Measurements from ENCODE around the gene MICAL2. TPM values are rescaled to one million over a fixed set of nuclear protein-coding genes. Genes with fewer than 3 reads are reported as not detected.
A peak's percentile ranks its signal among the peaks of the same experiment; 100 is the strongest.

MICAL2 gene
- total RNA-seq, 1 donor from 2014 or later: 158 TPM

GRCh38 chr11:12286606-12287005 is 176.2 kb downstream of the MICAL2 start:
- no peak for DNase-seq (ENCODE audit: low spot score)

DNA sequence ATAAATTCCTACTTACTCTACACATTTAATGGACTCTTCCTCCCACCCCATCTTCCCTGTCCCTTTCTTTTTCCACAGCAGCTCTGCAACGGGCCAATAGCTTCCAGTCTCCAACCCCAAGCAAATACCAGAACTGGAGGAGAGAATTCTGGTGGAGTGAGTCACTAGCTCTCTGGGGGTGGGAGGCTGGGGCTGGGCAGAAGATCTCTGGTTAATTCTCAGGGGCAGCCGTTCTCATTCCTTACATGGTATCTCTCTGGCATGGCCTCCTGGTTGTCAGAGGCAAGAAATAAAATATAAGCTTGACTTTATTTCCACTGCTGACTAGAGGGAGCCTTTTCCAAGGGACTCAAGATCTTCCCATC is 176.6 kb downstream of the MICAL2 start:
- DNase-seq (ENCODE audit: low spot score): peak; percentile 51

- DNase-seq (ENCODE audit: low spot score): no peak
Observed at GRCh38 chr11:12287374-12288211, 177.2 kb downstream of the MICAL2 start.

DNA sequence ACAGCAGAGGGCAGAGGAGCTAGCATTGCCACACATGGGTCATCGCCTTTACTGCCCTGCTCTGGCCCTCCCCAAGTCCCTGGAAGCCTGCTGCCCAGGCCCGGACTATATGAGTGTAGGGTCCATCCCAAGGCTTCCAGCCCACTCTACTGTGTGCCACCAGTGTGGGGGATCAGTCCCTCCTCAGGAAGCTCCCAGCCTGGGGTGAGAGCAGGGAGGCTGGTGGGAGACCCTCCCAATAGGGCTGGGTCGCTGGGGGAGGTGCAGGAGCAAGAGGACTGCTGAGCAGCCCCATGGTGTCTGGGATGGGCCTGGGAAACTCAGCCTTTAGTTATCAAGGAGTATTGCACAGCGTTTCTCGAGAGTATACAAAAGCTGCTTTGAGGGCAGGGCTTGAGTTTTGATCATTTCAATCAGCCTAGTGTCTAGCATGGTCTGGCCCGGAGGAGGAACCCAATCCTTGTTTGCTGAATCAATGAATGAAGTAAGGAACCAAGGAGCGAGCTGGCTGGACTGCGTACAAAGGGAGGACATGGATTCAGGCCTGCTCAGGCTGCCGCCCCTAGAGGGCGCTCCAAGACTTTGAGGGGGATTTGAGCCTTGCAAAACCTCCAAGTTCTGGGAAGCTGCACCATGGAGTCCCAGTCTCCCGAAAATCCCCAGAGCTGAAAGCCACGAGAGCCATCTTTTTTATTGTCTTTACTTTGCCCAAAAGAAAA is 178.0 kb downstream of the MICAL2 start:
- peak; percentile 71 for DNase-seq (ENCODE audit: low spot score)

DNA sequence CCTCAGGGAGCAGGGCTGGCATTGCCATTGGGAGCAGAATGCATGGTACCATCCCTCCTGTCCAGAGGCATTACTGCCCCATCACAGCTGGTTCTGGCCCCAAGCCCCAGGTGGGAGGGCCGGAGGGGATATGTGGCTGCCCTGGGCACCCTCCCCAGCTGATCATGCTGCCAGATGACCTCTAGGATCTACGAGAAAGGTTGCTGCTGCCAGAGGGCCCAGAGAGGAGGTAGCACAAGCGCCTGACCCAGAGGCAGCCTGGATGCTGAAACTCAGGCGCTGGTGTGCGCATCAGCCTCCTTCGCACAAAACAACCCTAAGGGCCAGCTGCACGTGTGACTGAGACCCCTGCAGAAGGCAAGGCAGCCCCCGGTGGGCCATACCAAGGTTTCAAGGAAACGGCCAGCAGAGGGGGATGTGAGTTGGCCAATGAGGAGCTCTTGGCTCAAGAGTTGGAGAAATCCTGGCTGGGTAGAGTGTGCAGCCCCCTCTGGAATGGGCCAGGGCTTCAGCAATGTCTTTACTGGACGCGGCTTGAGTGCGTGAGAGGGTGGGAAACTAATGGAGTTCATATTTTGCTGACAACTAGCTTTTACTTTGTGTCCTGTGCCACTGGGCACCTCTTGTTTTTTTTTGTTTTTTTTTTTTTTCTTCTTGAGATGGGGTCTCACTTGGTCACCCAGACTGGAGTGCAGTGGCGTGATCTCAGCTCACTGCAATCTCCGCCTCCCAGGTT is 178.7 kb downstream of the MICAL2 start:
- DNase-seq (ENCODE audit: low spot score): no peak

GRCh38 chr11:12289667-12290476 is 179.5 kb downstream of the MICAL2 start:
- DNase-seq (ENCODE audit: low spot score): no peak

DNA sequence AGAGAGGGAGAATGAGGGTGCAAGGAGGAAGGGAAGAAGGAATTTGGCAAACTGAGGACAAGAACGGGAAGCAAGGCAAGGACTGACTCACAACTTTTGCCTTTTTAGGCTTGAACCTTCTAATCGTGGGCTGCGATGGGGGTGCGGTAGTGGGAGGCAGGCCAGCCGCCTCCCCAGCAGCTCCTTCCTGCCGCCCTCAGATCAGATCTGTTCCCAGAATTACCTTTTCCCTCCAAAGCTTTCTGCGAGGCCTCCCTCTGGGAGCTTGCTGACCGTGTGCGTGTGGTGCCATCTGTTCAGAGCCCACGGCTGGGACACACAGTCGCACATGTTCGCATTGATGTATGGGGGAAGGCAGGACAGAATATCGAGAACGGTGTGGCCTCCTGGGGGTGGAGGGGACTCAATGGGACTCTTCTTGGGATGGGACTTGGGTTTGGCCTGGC is 180.1 kb downstream of the MICAL2 start:
- DNase-seq (ENCODE audit: low spot score): no peak

- no peak for DNase-seq (ENCODE audit: low spot score)
Observed at GRCh38 chr11:12291313-12291712, 180.9 kb downstream of the MICAL2 start.

DNA sequence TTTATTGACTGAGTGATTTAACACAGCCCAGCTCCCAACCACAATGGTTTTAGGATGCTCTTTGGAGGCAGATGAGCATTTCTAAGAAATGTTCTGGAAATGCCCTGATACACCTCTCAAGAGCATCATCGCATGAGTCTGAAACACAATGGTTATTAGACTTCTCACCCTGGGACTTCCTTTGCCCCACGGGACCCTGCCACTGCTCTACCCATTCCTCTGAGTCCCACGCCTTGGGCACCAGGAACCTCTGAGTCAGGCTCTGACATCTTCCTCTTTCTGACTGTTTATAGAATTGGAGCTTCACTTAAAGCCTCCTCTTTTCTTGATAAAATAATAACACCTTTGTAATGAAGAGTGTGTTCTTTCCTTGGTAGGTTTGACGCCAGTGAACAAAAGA is 181.4 kb downstream of the MICAL2 start:
- no peak for DNase-seq (ENCODE audit: low spot score)

- no peak for DNase-seq (ENCODE audit: low spot score)
Observed at GRCh38 chr11:12292766-12293165, 182.4 kb downstream of the MICAL2 start.

GRCh38 chr11:12293486-12293885 is 183.1 kb downstream of the MICAL2 start:
- no peak for DNase-seq (ENCODE audit: low spot score)

GRCh38 chr11:12294613-12295012 is 184.2 kb downstream of the MICAL2 start:
- DNase-seq (ENCODE audit: low spot score): no peak

- DNase-seq (ENCODE audit: low spot score): no peak
Observed at GRCh38 chr11:12295943-12296342, 185.6 kb downstream of the MICAL2 start.

DNA sequence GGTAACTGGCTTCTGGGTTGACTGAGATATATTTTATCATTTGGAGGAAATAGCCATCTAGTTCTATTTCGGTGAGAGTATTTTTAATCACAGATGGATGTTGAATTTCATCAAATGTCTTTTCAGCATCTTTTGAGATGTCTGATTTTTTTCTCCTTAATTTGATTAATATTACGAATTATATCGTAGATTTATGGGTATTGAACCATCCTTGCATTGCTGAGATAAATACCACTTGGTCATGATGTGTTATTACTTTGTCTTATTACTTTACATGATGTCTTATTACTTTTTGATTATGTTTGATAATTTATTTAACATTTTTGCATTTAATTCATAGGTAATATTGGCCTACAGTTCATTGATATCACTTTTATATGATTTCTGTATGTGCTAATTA is 188.2 kb downstream of the MICAL2 start:
- DNase-seq (ENCODE audit: low spot score): no peak

- no peak for DNase-seq (ENCODE audit: low spot score)
Observed at GRCh38 chr11:12301379-12301778, 191.0 kb downstream of the MICAL2 start.

- no peak for DNase-seq (ENCODE audit: low spot score)
Observed at GRCh38 chr11:12303421-12304149, 193.2 kb downstream of the MICAL2 start.

GRCh38 chr11:12306830-12307229 is 196.4 kb downstream of the MICAL2 start:
- no peak for DNase-seq (ENCODE audit: low spot score)

GRCh38 chr11:12312132-12312531 is 201.7 kb downstream of the MICAL2 start:
- no peak for DNase-seq (ENCODE audit: low spot score)

Measured in mucosa of gallbladder (tissue), 1 donor.